Neural cell (in vitro differentiated cells): Measurements from ENCODE around the gene KIF20B.

ENCODE experiments used
- CTCF ChIP-seq: fragments of 450-650 bp; IDR thresholded peaks from 2 replicates; pipeline ENCODE4 v1.5.1; 2014; ENCODE audit warnings: antibody characterized with exemption, mild to moderate bottlenecking, moderate library complexity; ENCODE audit not compliant: poor library complexity, severe bottlenecking
- EP300 ChIP-seq: fragments of 450-650 bp; conservative IDR thresholded peaks from 2 replicates; pipeline ENCODE4 v1.6.1; 2014; ENCODE audit warnings: antibody characterized with exemption, mild to moderate bottlenecking, moderate library complexity; ENCODE audit not compliant: poor library complexity, severe bottlenecking
- EZH2 ChIP-seq: fragments of 200-600, 300-800 bp; shearing (Covaris generic), sonication (generic); IDR thresholded peaks from 2 replicates; pipeline ENCODE4 v1.6.1; 2014; ENCODE audit warnings: antibody characterized with exemption, low read length, borderline replicate concordance, mild to moderate bottlenecking; ENCODE audit not compliant: insufficient read depth, poor library complexity, severe bottlenecking
- MXI1 ChIP-seq: fragments of 450-650 bp; conservative IDR thresholded peaks from 2 replicates; pipeline ENCODE4 v1.6.1; 2014; ENCODE audit warnings: antibody characterized with exemption, mild to moderate bottlenecking; ENCODE audit not compliant: poor library complexity, severe bottlenecking
- POLR2AphosphoS5 ChIP-seq: IDR thresholded peaks from 2 replicates; pipeline ENCODE4 v1.6.1; 2012

GRCh38 chr10:89700923-89701241 is 508 bp upstream of the KIF20B start:
- TF ChIP-seq EP300 (no peak), POLR2AphosphoS5 (no peak), EZH2 (no peak), CTCF (no peak), MXI1 (no peak)
